Measurements from ENCODE around the gene ZNF300.
"Not testable (repeated sequence)": the region's sequence is repeated elsewhere in the genome, so short reads cannot be mapped to it uniquely, and the experiment has no call there.

ZNF300 gene

DNA sequence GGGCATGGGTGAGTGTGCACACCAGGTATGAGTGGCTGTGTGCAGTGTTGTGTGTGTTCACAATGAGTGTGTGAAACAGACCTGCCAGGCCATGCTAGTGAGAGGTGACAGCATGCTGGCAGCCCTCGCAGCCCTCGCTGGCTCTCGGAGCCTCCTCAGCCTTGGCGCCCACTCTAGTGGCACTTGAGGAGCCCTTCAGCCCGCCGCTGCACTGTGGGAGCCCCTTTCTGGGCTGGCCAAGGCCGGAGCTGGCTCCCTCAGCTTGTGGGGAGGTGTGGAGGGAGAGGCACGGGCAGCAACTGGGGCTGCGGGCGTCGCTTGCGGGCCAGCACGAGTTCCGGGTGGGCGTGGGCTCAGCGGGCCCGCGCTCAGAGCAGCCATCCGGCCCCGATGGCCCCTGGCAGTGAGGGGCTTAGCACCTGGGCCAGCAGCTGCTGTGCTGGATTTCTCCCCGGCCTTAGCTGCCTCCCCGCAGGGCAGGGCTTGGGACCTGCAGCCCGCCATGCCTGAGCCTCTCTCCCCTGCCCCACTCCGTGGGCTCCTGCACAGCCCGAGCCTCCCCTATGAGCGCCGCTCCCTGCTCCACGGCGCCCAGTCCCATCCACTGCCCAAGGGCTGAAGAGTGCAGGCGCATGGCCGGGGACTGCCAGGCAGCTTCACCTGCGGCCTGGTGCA, 59.5 kb downstream of the ZNF300 start:
- DNase-seq, result not testable (repeated sequence)
